Left ventricle myocardium inferior (tissue), 1 donor: ENCODE data around the gene PIP4K2A. TPM values are rescaled to one million over a fixed set of nuclear protein-coding genes. Genes with fewer than 3 reads are reported as not detected.

Source experiments
- DNase-seq: peaks from one replicate; pipeline ENCODE4 v3.0.0-alpha.2; 2020
- H3K27ac ChIP-seq: fragments of 200-600 bp; replicated peaks from 2 replicates; pipeline ENCODE4 v1.8.0; 2021
- H3K27me3 ChIP-seq: fragments of 200-600 bp; 2 replicates; pipeline ENCODE4 v1.8.0; 2021; ENCODE audit warnings: low read depth
- H3K36me3 ChIP-seq: fragments of 200-600 bp; 2 replicates; pipeline ENCODE4 v1.8.0; 2021
- H3K4me1 ChIP-seq: fragments of 200-600 bp; 2 replicates; pipeline ENCODE4 v1.8.0; 2021
- H3K4me3 ChIP-seq: fragments of 200-600 bp; 2 replicates; pipeline ENCODE4 v1.8.0; 2021; ENCODE audit warnings: mild to moderate bottlenecking, moderate library complexity
- H3K9me3 ChIP-seq: fragments of 200-600 bp; replicated peaks from 2 replicates; pipeline ENCODE4 v1.8.0; 2021
- intact Hi-C: fragments of 100-400 bp; cut with micrococcal nuclease; formaldehyde crosslinking; loops from one replicate; pipeline ENCODE4 v1.11.0; 2022
- total RNA-seq: library from RNA; stranded (reverse); fragmentation: NEBNext Ultra II Directional; extraction: Animal tissue kit (Norgen Biotek cat#: 25700); gene quantifications from one replicate; pipeline ENCODE4 v1.2.1, GENCODE V29; 2021
- TF ChIP-seq, protein P1 (sequence below): fragments of 200-600 bp; IDR thresholded peaks from 2 replicates; pipeline ENCODE4 v1.8.0; 2021; ENCODE audit warnings: antibody characterized with exemption, mild to moderate bottlenecking, borderline replicate concordance
- donor health status: DM: no; HTN: yes; CAD: no; lungs with severe emphysema.

The PIP4K2A gene
- total RNA-seq, 1 donor from 2014 or later, result 12.6 TPM

DNA sequence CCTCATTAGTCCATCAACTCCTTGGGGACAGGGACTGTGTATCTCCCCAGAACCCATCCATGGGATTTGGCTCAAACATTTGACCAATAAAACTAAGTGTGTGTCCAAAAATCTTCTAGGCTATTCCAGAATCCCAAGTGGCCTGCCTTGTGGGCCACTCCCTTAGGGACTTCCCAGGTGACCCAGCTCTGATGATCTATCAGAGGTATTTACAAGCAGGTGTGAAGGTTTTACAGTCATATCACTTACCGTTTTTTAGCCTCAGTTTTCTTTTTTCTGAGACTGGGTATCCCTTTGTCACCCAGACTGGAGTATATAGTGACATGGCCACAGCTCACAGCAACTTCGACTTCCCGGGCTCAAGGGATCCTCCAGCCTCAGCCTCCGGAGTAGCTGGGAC is 64.4 kb downstream of the PIP4K2A start:
- H3K27me3 ChIP-seq, result no peaks in the 10 kb centered on the region
- no peak overlapping the region for H3K27ac ChIP-seq
- no peak overlapping the region for H3K4me3 ChIP-seq
- no peaks in the 10 kb centered on the region for H3K9me3 ChIP-seq
- intact Hi-C loops, result no loop called here
- TF ChIP-seq, protein P1, sequence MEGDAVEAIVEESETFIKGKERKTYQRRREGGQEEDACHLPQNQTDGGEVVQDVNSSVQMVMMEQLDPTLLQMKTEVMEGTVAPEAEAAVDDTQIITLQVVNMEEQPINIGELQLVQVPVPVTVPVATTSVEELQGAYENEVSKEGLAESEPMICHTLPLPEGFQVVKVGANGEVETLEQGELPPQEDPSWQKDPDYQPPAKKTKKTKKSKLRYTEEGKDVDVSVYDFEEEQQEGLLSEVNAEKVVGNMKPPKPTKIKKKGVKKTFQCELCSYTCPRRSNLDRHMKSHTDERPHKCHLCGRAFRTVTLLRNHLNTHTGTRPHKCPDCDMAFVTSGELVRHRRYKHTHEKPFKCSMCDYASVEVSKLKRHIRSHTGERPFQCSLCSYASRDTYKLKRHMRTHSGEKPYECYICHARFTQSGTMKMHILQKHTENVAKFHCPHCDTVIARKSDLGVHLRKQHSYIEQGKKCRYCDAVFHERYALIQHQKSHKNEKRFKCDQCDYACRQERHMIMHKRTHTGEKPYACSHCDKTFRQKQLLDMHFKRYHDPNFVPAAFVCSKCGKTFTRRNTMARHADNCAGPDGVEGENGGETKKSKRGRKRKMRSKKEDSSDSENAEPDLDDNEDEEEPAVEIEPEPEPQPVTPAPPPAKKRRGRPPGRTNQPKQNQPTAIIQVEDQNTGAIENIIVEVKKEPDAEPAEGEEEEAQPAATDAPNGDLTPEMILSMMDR, result no peak
- DNase-seq, result no peak
- no peaks in the 10 kb centered on the region for H3K36me3 ChIP-seq
- peaks cover 66% of the 10 kb centered on the region for H3K4me1 ChIP-seq

DNA sequence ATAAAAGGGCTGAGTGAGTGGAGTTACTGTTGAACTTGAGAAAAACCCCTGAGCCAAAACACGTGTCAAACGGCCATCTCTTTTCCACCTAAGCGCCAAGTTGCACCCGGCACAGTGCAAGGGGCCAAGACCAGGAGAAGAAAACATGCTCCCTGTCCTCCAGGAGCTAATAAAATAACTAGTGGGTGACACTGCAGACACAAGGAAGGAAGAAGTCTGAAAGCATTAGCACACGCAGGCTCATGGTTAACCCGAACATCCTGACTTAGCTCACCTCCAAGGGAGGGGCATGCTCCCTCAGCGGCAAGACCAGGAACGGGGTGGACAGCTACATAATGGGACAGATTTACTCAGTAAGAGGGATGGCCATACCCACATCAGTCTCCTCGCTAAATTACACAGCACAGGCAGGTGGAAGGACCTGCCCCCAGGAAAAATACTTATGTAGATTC is 65.0 kb downstream of the PIP4K2A start:
- TF ChIP-seq, protein P1, result no peak
- intact Hi-C loops, result no loop called here
- Histone ChIP-seq H3K9me3 (no peaks in the 10 kb centered on the region), H3K36me3 (no peaks in the 10 kb centered on the region), H3K4me1 (peaks cover 66% of the 10 kb centered on the region), H3K27ac (no peak overlapping the region), H3K4me3 (no peak overlapping the region), H3K27me3 (no peaks in the 10 kb centered on the region)
- DNase-seq, result no peak

DNA sequence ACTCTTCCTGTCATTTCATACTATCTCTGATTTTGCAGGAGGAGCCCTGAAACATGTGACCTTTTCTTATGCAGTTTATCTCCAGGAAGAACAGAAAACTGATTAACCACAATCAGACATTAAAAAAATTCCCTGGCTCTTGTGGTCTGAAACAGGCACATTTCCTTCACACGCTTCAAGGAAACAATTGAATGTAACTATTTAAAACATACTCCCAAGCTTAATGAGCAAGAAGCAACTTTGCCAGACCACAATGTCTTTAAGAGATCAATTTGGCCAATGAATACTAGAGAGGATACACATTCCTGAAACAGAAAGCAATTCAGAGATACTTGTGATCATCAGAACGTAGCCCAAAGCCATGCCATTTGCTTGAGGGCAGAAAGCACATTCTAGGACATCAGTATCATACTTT is 65.8 kb downstream of the PIP4K2A start:
- H3K27me3 ChIP-seq, result no peaks in the 10 kb centered on the region
- peaks cover 66% of the 10 kb centered on the region for H3K4me1 ChIP-seq
- no peak for DNase-seq
- no peak overlapping the region for H3K4me3 ChIP-seq
- H3K27ac ChIP-seq, result peak overlapping the region; percentile 7
- no peaks in the 10 kb centered on the region for H3K9me3 ChIP-seq
- TF ChIP-seq, protein P1, result no peak
- H3K36me3 ChIP-seq, result no peaks in the 10 kb centered on the region
- intact Hi-C loops, result no loop called here

DNA sequence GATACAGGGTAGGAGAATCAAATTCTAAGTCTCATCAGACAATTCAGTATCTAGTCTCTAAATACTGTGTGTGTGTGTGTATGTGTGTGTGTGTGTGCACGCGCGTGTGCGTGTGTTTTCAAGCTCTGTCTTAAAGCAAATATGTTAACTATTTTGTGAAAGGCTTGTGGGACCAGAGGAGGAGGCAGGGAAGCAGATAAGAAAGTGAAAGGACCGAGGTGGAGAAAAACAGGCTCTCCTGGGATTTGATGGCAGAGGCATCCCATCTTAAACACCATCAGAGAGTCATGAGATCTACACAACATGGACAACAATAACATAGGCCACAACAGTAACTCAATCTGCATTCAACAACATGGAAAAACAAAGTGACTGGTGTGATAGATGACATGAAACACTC is 67.1 kb downstream of the PIP4K2A start:
- intact Hi-C loops, result no loop called here

DNA sequence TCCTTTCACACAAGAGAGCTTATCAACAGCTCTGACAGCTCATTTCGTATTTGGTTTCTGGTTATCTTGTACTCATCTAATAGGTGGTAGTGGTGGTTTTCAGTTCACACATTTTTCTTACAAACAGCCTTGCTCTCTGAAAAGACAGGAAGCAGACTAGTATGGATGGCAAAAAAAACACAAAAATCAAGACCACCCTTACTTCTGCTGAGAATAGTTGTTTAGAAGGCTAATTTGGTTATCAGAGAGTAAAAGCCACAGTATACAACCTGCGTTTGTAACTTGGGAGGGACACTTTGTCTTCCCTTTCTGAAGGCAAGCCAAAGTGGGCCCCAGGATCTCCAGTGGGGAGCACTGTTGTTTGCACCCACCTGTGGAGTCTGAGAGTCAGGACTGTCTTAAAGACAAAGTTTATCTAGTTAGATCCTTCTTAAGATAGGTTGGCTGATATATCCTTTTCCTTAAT is 68.0 kb downstream of the PIP4K2A start:
- H3K27me3 ChIP-seq, result no peaks in the 10 kb centered on the region
- H3K4me1 ChIP-seq, result peaks cover 49% of the 10 kb centered on the region
- no peaks in the 10 kb centered on the region for H3K9me3 ChIP-seq
- H3K27ac ChIP-seq, result no peak overlapping the region
- H3K36me3 ChIP-seq, result no peaks in the 10 kb centered on the region
- no peak for DNase-seq
- intact Hi-C loops, result no loop called here
- no peak overlapping the region for H3K4me3 ChIP-seq
- TF ChIP-seq, protein P1, result no peak

More for the DNA sequence above, 67.1 kb downstream of the PIP4K2A start:
- Histone ChIP-seq H3K27me3 (no peaks in the 10 kb centered on the region), H3K27ac (peak overlapping the region; percentile 16), H3K4me3 (no peak overlapping the region), H3K36me3 (no peaks in the 10 kb centered on the region), H3K9me3 (no peaks in the 10 kb centered on the region), H3K4me1 (peaks cover 57% of the 10 kb centered on the region)
- TF ChIP-seq, protein P1, result no peak
- no peak for DNase-seq
